AG04449 (cell line): ENCODE results near the gene MAP2.

Experiments
- CTCF ChIA-PET: fragments of 350-600 bp; formaldehyde crosslinking; extraction: SDS; loops from one replicate; lab custom pipeline; 2021; ENCODE audit warnings: antibody characterized with exemption; lab: Yijun Ruan, JAX
- POLR2A ChIA-PET: fragments of 400-600, 350-600 bp; formaldehyde crosslinking; extraction: SDS; loops from one replicate; lab custom pipeline; 2020; ENCODE audit warnings: antibody characterized with exemption, inconsistent platforms; lab: Yijun Ruan, JAX
- DNase-seq: peaks from one replicate; pipeline ENCODE4 v3.0.0-alpha.2; 2010; ENCODE audit warnings: low read depth, low spot score
- H3K4me3 ChIP-seq: 2 replicates; pipeline ENCODE4 v1.5.1; 2011; ENCODE audit warnings: low read depth, mild to moderate bottlenecking, control low read depth, low read length
- TF ChIP-seq, protein P1 (sequence below): IDR thresholded peaks from one replicate; pipeline ENCODE4 v1.5.1; 2011; ENCODE audit warnings: mild to moderate bottlenecking, moderate library complexity, low read length, control low read depth, inconsistent platforms; ENCODE audit not compliant: insufficient read depth; ENCODE audit errors: missing control alignments

The MAP2 gene

GRCh38 chr2:209468846-209469245, 45.0 kb downstream of the MAP2 start:
- ChIA-PET CTCF (no interaction called here), POLR2A (no interaction called here)
- TF ChIP-seq, protein P1, sequence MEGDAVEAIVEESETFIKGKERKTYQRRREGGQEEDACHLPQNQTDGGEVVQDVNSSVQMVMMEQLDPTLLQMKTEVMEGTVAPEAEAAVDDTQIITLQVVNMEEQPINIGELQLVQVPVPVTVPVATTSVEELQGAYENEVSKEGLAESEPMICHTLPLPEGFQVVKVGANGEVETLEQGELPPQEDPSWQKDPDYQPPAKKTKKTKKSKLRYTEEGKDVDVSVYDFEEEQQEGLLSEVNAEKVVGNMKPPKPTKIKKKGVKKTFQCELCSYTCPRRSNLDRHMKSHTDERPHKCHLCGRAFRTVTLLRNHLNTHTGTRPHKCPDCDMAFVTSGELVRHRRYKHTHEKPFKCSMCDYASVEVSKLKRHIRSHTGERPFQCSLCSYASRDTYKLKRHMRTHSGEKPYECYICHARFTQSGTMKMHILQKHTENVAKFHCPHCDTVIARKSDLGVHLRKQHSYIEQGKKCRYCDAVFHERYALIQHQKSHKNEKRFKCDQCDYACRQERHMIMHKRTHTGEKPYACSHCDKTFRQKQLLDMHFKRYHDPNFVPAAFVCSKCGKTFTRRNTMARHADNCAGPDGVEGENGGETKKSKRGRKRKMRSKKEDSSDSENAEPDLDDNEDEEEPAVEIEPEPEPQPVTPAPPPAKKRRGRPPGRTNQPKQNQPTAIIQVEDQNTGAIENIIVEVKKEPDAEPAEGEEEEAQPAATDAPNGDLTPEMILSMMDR, result no peak
- DNase-seq, result no peak
- no peak overlapping the region for H3K4me3 ChIP-seq

- no peak for DNase-seq
- POLR2A ChIA-PET, result no interaction called here
- TF ChIP-seq, protein P1, result no peak
- CTCF ChIA-PET, result no interaction called here
- no peak overlapping the region for H3K4me3 ChIP-seq
Measured at GRCh38 chr2:209469481-209469880, 45.6 kb downstream of the MAP2 start.

DNA sequence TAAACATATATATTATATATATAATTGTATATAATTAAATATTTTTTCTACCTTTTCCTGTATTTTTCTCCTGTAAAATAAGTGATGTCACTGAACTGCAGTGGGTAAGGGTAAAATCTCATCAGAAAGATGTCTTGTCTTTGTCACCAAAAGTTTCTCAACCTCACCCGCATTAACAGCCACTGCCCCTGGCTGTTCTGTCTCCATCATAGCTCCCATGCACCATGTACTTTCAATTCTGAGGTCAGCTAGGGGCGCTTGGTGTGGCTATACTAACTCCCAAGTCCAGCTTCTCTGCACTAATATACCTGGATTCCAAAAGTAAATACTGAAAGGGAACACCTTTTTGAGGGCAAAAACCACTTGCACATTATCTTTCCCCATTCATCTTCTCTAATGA, 46.6 kb downstream of the MAP2 start:
- CTCF ChIA-PET, result no interaction called here
- DNase-seq, result no peak
- POLR2A ChIA-PET, result no interaction called here

GRCh38 chr2:209471037-209471436, 47.2 kb downstream of the MAP2 start:
- TF ChIP-seq, protein P1, result no peak
- ChIA-PET CTCF (interaction anchor here (1.1 kb wide), 1 partner anchor 38 kb away, joined by 3 read pairs; no protein-coding TSS in a partner anchor), POLR2A (no interaction called here)

More for the DNA sequence above, 46.6 kb downstream of the MAP2 start:
- TF ChIP-seq, protein P1, result no peak
- no peak overlapping the region for H3K4me3 ChIP-seq

GRCh38 chr2:209472112-209472832, 48.4 kb downstream of the MAP2 start:
- POLR2A ChIA-PET, result no interaction called here
- H3K4me3 ChIP-seq, result no peak overlapping the region
- TF ChIP-seq, protein P1, result no peak
- DNase-seq, result no peak
- CTCF ChIA-PET, result interaction anchor here (1.1 kb wide), 1 partner anchor 40 kb away, joined by 3 read pairs; no protein-coding TSS in a partner anchor

More at GRCh38 chr2:209471037-209471436, 47.2 kb downstream of the MAP2 start:
- no peak overlapping the region for H3K4me3 ChIP-seq
- no peak for DNase-seq

GRCh38 chr2:209472871-209473270, 49.0 kb downstream of the MAP2 start:
- TF ChIP-seq, protein P1, result no peak
- ChIA-PET POLR2A (no interaction called here), CTCF (no interaction called here)
- H3K4me3 ChIP-seq, result no peak overlapping the region
- DNase-seq, result no peak
